K562 (cell line): ENCODE data around the gene BSCL2. TPM values are rescaled to one million over a fixed set of nuclear protein-coding genes. Genes with fewer than 3 reads are reported as not detected.
A peak's percentile ranks its signal among the peaks of the same experiment; 100 is the strongest.

Experiments used
- ATF1 ChIP-seq, 2 experiments: fragments of 450-650 bp in 1 of 2; IDR thresholded peaks; 2 replicates each; pipeline ENCODE4 v1.6.1; 2016; ENCODE audit warnings: missing compliant biosample characterization in 1 of 2, missing genetic modification characterization in 1 of 2
- FOXP1 ChIP-seq: sonication (generic); formaldehyde crosslinking; IDR thresholded peaks from 2 replicates; pipeline ENCODE4 v1.8.0; 2022; ENCODE audit warnings: mild to moderate bottlenecking, missing genetic modification reagents
- GATAD2B ChIP-seq: fragments of 450-650 bp; IDR thresholded peaks from 2 replicates; pipeline ENCODE4 v1.6.1; 2017; ENCODE audit warnings: mild to moderate bottlenecking, borderline replicate concordance
- HDAC3 ChIP-seq: fragments of 450-650 bp; IDR thresholded peaks from 2 replicates; pipeline ENCODE4 v1.6.1; 2018; ENCODE audit warnings: borderline replicate concordance, mild to moderate bottlenecking, moderate library complexity; ENCODE audit not compliant: partially characterized antibody
- HLTF ChIP-seq: fragments of 450-650 bp; IDR thresholded peaks from 2 replicates; pipeline ENCODE4 v1.6.1; 2016
- IFI16 ChIP-seq: fragments of 250-450 bp; sonication (Bioruptor Pico); IDR thresholded peaks from 2 replicates; pipeline ENCODE4 v2.1.2; 2022; ENCODE audit warnings: mild to moderate bottlenecking, inconsistent platforms
- MECOM ChIP-seq: fragments of 250-450 bp; sonication (Bioruptor Pico); IDR thresholded peaks from 2 replicates; pipeline ENCODE4 v1.8.0; 2022; ENCODE audit warnings: inconsistent platforms
- MTA2 ChIP-seq: fragments of 450-650 bp; IDR thresholded peaks from 2 replicates; pipeline ENCODE4 v1.6.1; 2016; ENCODE audit warnings: low read depth
- MYBL2 ChIP-seq, 2 experiments: fragments of 450-650 bp in 1 of 2; sonication (generic) in 1 of 2; formaldehyde crosslinking in 1 of 2; IDR thresholded peaks; 2 replicates each; pipeline versions ENCODE4 v1.6.1 to v1.8.1; 2017 to 2022; ENCODE audit warnings: borderline replicate concordance in 1 of 2, inconsistent platforms in 1 of 2, low read depth in 1 of 2, mild to moderate bottlenecking in 1 of 2, missing genetic modification reagents in 1 of 2, moderate library complexity in 1 of 2
- NCOR1 ChIP-seq: fragments of 450-650 bp; IDR thresholded peaks from 2 replicates; pipeline ENCODE4 v1.6.1; 2016; ENCODE audit warnings: mild to moderate bottlenecking, moderate library complexity
- NR1H2 ChIP-seq: sonication (generic); formaldehyde crosslinking; IDR thresholded peaks from 2 replicates; pipeline ENCODE4 v1.4.0; 2020; ENCODE audit warnings: mild to moderate bottlenecking, missing genetic modification reagents
- PHTF2 ChIP-seq: fragments of 250-450 bp; sonication (Bioruptor Pico); IDR thresholded peaks from 2 replicates; pipeline ENCODE4 v1.5.0; 2021; ENCODE audit warnings: mild to moderate bottlenecking
- RBM15 ChIP-seq: fragments of 200-400 bp; formaldehyde crosslinking; IDR thresholded peaks from 2 replicates; pipeline ENCODE4 v1.6.1; 2018; ENCODE audit warnings: mild to moderate bottlenecking, low read length, moderate library complexity; ENCODE audit not compliant: insufficient read depth
- RBM39 ChIP-seq: fragments of 200-400 bp; formaldehyde crosslinking; optimal IDR thresholded peaks from 2 replicates; pipeline ENCODE3; 2018; ENCODE audit warnings: low read depth, low read length
- SIN3A ChIP-seq, 2 experiments: fragments of 150-350 bp in 1 of 2; IDR thresholded peaks; 2 replicates each; pipeline ENCODE4 v1.6.1; 2011 to 2016; ENCODE audit warnings: borderline replicate concordance in 2 of 2, low read depth in 2 of 2, low read length in 2 of 2, mild to moderate bottlenecking in 2 of 2, moderate library complexity in 2 of 2; ENCODE audit not compliant: control insufficient read depth in 1 of 2
- TFAP4 ChIP-seq: sonication (generic); formaldehyde crosslinking; IDR thresholded peaks from 2 replicates; pipeline ENCODE4 v1.8.0; 2022; ENCODE audit warnings: missing genetic modification reagents, mild to moderate bottlenecking, moderate library complexity, borderline replicate concordance
- ZC3H4 ChIP-seq: sonication (generic); formaldehyde crosslinking; IDR thresholded peaks from 2 replicates; pipeline ENCODE4 v1.9.0; 2021; ENCODE audit warnings: missing genetic modification reagents, borderline replicate concordance
- ZNF121 ChIP-seq: sonication (generic); formaldehyde crosslinking; conservative IDR thresholded peaks from 2 replicates; pipeline ENCODE4 v1.8.0; 2022; ENCODE audit warnings: missing genetic modification reagents
- ZNF212 ChIP-seq: fragments of 450-650 bp; formaldehyde crosslinking; IDR thresholded peaks from 2 replicates; pipeline ENCODE4 v1.4.0; 2020; ENCODE audit warnings: mild to moderate bottlenecking
- polyA plus RNA-seq, 8 experiments: library from polyadenylated mRNA; depleted of rRNA in 4 of 8; stranded (reverse) in 5 of 8; unstranded in 3 of 8; fragments of >200 nt; fragmentation: Nextera tagmentation in 2 of 8; fragmentation: Illumina TruSeq in 1 of 8; extraction: Ambion mirVana in 2 of 8; extraction: Trizol in 1 of 8; gene quantifications; 2 replicates each; pipeline versions ENCODE4 v1.2.1 to v1.2.3, GENCODE V29; 2011 to 2014; ENCODE audit warnings: inconsistent platforms in 1 of 8, missing spikeins in 1 of 8
- total RNA-seq, 7 experiments: library from RNA; depleted of rRNA in 6 of 7; stranded (reverse); fragments of >200 nt in 6 of 7; fragmentation: Illumina TruSeq in 2 of 7; extraction: Trizol in 2 of 7; gene quantifications; 2 replicates each; pipeline versions ENCODE4 v1.2.1 to v1.2.3, GENCODE V29; 2011 to 2021; ENCODE audit warnings: low replicate concordance in 1 of 7
- TF ChIP-seq, protein P1 (sequence below): sonication (generic); formaldehyde crosslinking; IDR thresholded peaks from 2 replicates; pipeline ENCODE4 v1.8.0; 2023; ENCODE audit warnings: mild to moderate bottlenecking, missing genetic modification reagents
- TF ChIP-seq, protein P2 (sequence below): fragments of 200-400 bp; formaldehyde crosslinking; IDR thresholded peaks from 2 replicates; pipeline ENCODE4 v1.6.1; 2017; ENCODE audit warnings: mild to moderate bottlenecking, low read depth, low read length, moderate library complexity

Gene BSCL2
- total and polyA plus RNA-seq, 9 of the 15 experiments (the other 6 are each of a cell fraction or from before 2014, with no cell fraction given) = 18.9 to 51.7 (median 35.2) TPM

DNA sequence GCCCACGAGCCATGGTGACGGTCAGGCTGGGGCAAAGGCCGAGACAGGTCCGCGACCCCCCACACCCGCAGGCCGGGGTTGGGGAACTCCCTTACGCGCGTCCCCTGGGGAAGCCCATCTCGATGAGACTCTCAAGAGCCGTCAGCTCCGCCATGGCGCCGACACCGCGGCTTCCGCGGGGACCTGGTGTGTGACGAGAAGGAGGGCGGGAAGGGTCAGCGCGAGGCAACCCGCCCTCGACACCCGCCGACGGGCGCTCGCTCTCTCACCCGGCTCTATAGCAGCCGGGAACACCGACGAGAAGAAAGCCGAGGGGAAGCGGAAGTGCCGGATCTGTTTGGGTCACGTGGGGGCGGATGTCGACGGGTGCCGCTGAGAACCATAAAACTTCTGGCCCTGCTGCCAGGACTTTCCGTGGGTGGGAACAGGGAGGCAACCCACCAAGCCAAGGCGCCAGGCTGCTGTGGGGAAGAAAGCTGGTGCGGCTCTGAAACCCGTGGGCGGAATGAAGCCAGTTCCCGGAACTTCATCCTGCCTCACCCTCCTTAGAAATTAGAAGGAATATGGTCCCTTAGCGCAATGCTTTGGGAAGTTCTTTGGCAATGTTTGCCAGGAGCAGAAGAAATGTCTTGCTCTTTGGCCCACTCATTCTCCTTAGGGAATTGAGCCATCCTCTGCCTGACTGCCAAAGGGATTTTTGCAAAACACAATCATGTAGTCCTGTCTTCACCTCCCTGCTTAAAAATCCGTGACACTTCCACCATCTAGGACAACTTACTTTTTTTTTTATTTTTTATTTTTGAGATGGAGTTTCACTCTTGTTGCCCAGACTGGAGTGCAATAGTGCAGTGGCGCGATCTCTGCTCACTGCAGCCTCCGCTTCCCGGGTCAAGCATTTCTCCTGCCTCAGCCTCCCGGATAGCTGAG lies 28.2 kb downstream of the BSCL2 start, which contains the start of gene UBXN1 (continued):
- no peak for TF ChIP-seq HLTF
- no peak for TF ChIP-seq RBM15
- TF ChIP-seq NR1H2 (CRISPR knock-in tag) = peak; percentile 88; the same call in 1 of the 2 replicates
- TF ChIP-seq NCOR1 = no peak
- no peak for TF ChIP-seq ZNF121
- TF ChIP-seq MTA2 = no peak
- TF ChIP-seq, protein P1, sequence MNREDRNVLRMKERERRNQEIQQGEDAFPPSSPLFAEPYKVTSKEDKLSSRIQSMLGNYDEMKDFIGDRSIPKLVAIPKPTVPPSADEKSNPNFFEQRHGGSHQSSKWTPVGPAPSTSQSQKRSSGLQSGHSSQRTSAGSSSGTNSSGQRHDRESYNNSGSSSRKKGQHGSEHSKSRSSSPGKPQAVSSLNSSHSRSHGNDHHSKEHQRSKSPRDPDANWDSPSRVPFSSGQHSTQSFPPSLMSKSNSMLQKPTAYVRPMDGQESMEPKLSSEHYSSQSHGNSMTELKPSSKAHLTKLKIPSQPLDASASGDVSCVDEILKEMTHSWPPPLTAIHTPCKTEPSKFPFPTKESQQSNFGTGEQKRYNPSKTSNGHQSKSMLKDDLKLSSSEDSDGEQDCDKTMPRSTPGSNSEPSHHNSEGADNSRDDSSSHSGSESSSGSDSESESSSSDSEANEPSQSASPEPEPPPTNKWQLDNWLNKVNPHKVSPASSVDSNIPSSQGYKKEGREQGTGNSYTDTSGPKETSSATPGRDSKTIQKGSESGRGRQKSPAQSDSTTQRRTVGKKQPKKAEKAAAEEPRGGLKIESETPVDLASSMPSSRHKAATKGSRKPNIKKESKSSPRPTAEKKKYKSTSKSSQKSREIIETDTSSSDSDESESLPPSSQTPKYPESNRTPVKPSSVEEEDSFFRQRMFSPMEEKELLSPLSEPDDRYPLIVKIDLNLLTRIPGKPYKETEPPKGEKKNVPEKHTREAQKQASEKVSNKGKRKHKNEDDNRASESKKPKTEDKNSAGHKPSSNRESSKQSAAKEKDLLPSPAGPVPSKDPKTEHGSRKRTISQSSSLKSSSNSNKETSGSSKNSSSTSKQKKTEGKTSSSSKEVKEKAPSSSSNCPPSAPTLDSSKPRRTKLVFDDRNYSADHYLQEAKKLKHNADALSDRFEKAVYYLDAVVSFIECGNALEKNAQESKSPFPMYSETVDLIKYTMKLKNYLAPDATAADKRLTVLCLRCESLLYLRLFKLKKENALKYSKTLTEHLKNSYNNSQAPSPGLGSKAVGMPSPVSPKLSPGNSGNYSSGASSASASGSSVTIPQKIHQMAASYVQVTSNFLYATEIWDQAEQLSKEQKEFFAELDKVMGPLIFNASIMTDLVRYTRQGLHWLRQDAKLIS = no peak
- TF ChIP-seq ZNF212 (CRISPR knock-in tag) = no peak
- TF ChIP-seq SIN3A (IDR thresholded peaks at IDR 0.05; ENCODE audit: borderline replicate concordance in 2 of 2, control insufficient read depth in 1 of 2, low read depth in 2 of 2, low read length in 2 of 2) = peak; percentile 83 to 88
- TF ChIP-seq ATF1 (CRISPR knock-in tag; IDR thresholded peaks at IDR 0.05) = no peak
- TF ChIP-seq ATF1 (tag; IDR thresholded peaks at IDR 0.05) = peak; percentile 73
- no peak for TF ChIP-seq MECOM (CRISPR knock-in tag)
- peak; percentile 8; the same call in 1 of the 2 replicates for TF ChIP-seq GATAD2B
- TF ChIP-seq TFAP4 (CRISPR knock-in tag) = peak; percentile 76
- TF ChIP-seq IFI16 (CRISPR knock-in tag) = no peak
- no peak for TF ChIP-seq HDAC3
- TF ChIP-seq MYBL2 (IDR thresholded peaks at IDR 0.05; ENCODE audit: low read depth) = no peak
- no peak for TF ChIP-seq MYBL2 (CRISPR knock-in tag; IDR thresholded peaks at IDR 0.05; ENCODE audit: borderline replicate concordance)
- TF ChIP-seq ZC3H4 = no peak
- TF ChIP-seq, protein P2, sequence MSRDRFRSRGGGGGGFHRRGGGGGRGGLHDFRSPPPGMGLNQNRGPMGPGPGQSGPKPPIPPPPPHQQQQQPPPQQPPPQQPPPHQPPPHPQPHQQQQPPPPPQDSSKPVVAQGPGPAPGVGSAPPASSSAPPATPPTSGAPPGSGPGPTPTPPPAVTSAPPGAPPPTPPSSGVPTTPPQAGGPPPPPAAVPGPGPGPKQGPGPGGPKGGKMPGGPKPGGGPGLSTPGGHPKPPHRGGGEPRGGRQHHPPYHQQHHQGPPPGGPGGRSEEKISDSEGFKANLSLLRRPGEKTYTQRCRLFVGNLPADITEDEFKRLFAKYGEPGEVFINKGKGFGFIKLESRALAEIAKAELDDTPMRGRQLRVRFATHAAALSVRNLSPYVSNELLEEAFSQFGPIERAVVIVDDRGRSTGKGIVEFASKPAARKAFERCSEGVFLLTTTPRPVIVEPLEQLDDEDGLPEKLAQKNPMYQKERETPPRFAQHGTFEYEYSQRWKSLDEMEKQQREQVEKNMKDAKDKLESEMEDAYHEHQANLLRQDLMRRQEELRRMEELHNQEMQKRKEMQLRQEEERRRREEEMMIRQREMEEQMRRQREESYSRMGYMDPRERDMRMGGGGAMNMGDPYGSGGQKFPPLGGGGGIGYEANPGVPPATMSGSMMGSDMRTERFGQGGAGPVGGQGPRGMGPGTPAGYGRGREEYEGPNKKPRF = no peak
- TF ChIP-seq PHTF2 (CRISPR knock-in tag) = no peak
- TF ChIP-seq RBM39 = no peak
- TF ChIP-seq FOXP1 = no peak
